Testis (tissue), 2 donors: Measurements from ENCODE around the gene GATB.

ENCODE experiments used
- CTCF ChIP-seq, 3 experiments: fragments of 450-650 bp in 2 of 3; fragments of 200-600 bp in 1 of 3; sonication (generic) in 1 of 3; IDR thresholded peaks; one replicate each; pipeline ENCODE4 v1.5.1; 2016 to 2019; ENCODE audit warnings: antibody characterized with exemption in 3 of 3, mild to moderate bottlenecking in 2 of 3, moderate library complexity in 1 of 3
- POLR2A ChIP-seq: fragments of 450-650 bp; IDR thresholded peaks from one replicate; pipeline ENCODE4 v1.6.1; 2017; ENCODE audit warnings: antibody characterized with exemption, mild to moderate bottlenecking, moderate library complexity

- TF ChIP-seq CTCF (IDR thresholded peaks at IDR 0.05) (no peak), POLR2A (no peak)
Observed at GRCh38 chr4:151717909-151718628, 42.7 kb downstream of the GATB start.
